ENCODE results near the gene MTA3. TPM values are rescaled to one million over a fixed set of nuclear protein-coding genes. Genes with fewer than 3 reads are reported as not detected.

Gene MTA3
- total RNA-seq, 4 donors from 2014 or later, result 25.6 to 89.1 (median 64.0) TPM

DNA sequence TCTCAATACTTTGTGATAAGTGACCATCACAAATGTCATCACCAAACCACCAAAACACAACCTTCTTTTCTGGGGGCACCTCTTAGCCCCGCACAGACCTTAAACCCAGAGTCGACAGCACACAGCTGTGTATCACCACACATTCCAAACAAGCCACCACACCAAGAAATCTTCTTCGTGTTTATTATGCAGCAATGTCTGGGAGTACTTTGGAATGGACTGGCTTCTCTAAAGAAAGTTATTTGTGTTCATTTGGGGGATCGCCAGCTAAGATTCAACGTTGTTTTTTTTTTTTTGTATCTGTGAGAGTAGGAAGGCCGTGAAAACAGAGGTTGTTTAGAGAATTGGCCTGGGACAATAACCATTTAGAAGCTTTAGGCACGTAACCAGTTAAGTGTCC, 1.1 kb upstream of the MTA3 start:
- Histone ChIP-seq H3K9me3 (no peaks in the 10 kb centered on the region), H3K4me3 (no peak overlapping the region), H3K27me3 (no peaks in the 10 kb centered on the region), H3K27ac (peak overlapping the region; percentile 96 to 97), H3K36me3 (no peaks in the 10 kb centered on the region), H3K4me1 (no peaks in the 10 kb centered on the region)
- DNase-seq, result no peak
- TF ChIP-seq, protein P1, sequence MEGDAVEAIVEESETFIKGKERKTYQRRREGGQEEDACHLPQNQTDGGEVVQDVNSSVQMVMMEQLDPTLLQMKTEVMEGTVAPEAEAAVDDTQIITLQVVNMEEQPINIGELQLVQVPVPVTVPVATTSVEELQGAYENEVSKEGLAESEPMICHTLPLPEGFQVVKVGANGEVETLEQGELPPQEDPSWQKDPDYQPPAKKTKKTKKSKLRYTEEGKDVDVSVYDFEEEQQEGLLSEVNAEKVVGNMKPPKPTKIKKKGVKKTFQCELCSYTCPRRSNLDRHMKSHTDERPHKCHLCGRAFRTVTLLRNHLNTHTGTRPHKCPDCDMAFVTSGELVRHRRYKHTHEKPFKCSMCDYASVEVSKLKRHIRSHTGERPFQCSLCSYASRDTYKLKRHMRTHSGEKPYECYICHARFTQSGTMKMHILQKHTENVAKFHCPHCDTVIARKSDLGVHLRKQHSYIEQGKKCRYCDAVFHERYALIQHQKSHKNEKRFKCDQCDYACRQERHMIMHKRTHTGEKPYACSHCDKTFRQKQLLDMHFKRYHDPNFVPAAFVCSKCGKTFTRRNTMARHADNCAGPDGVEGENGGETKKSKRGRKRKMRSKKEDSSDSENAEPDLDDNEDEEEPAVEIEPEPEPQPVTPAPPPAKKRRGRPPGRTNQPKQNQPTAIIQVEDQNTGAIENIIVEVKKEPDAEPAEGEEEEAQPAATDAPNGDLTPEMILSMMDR (IDR thresholded peaks at IDR 0.05), result no peak
- TF ChIP-seq POLR2A (IDR thresholded peaks at IDR 0.05), result no peak
- intact Hi-C loops (cut with DNase I; ENCODE audit: low total_unique reads), result no loop called here

DNA sequence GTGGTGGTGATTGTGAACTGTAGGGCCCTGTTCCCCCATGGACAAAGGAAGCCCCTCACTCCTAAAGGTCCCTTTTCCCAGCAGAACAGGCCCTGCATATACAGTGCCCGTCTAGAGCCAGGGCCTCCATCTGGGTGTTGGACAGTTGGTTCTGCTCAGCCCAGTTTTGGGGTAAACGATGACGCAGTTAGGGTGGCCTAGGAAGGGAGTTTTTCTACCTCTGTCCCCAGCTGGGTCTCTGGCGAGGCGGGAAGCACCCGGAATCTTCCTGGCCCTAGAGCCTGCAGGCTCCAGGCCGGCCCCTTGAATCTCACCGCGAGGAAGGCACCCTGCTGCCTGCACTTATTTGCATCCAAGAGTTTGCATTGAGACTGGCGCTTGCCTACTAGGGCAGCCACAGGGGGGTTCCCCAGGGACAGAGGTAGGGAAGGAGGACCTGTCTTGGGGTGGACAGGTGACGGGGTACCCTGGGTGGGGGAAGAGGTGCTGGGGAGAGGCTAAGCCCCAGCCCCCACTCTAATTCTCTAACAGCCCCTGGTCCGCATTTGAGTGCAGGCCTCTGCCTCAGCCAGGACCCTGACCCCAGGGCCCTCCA, 529 bp upstream of the MTA3 start:
- Histone ChIP-seq H3K9me3 (no peaks in the 10 kb centered on the region), H3K27me3 (no peaks in the 10 kb centered on the region), H3K4me1 (no peaks in the 10 kb centered on the region), H3K4me3 (peak overlapping the region; percentile 84 to 88), H3K27ac (peak overlapping the region; percentile 96 to 97), H3K36me3 (no peaks in the 10 kb centered on the region)
- intact Hi-C loops (cut with DNase I; ENCODE audit: low total_unique reads), result no loop called here
- TF ChIP-seq, protein P1 (IDR thresholded peaks at IDR 0.05), result no peak
- TF ChIP-seq POLR2A (IDR thresholded peaks at IDR 0.05), result no peak
- DNase-seq, result peak; percentile 37 to 46

DNA sequence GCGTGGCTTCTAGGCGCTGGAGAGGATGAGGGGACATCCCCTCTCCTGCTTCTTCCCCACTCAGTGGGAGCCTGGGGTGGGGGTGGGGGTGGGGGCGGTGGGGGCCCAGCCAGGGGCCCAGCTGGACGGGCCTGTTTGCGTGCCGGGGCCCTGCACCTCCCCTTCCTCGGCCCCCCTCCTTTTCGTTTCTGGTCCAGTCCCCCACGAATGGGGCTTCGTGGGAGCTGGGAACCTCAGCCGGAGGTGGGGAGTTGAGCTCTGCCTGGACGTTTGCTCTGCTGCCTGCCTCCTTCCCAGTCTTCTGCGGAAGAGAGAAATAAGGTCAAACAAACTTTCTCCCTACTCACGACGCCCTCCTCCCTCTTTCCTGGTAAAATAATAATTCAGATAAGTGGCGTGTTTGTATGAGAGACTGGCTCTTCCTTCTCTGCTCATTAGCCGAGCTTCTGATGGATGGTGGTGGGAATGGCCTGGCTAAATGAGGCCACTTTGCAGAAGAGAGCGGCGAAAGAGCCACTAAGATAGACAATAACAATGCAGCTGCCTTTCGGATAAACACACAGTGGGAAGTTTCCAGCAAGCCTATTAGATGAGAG, 782 bp downstream of the MTA3 start:
- peak; percentile 38 to 48 for DNase-seq
- intact Hi-C loops (cut with DNase I; ENCODE audit: low total_unique reads), result no loop called here
- Histone ChIP-seq H3K4me1 (no peaks in the 10 kb centered on the region), H3K9me3 (no peaks in the 10 kb centered on the region), H3K4me3 (peak overlapping the region; percentile 84 to 88), H3K27ac (peak overlapping the region; percentile 96 to 97), H3K27me3 (no peaks in the 10 kb centered on the region), H3K36me3 (no peaks in the 10 kb centered on the region)
- TF ChIP-seq, protein P1 (IDR thresholded peaks at IDR 0.05), result no peak

DNA sequence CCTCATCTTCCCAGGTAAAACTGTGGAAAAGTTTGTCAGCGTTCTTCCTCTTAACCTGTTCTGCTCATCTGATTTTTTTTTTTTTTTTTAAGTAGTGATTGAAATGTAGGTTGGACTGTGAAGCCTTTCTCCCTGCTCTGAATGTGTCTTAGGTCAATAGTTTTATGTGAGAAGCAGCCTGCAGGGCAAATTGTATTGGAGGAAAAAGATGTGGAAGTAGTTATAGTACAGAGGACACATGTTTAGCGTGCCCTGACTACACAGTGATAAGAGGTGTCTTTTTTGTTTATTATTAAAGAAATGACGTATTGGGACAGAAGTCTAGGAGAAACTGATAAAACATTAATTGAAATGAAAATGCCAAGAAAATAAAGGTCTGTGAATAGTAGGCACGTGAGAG, 1.5 kb downstream of the MTA3 start:
- Histone ChIP-seq H3K36me3 (no peaks in the 10 kb centered on the region), H3K4me1 (no peaks in the 10 kb centered on the region), H3K9me3 (no peaks in the 10 kb centered on the region), H3K27me3 (no peaks in the 10 kb centered on the region), H3K4me3 (peak overlapping the region; percentile 84 to 88), H3K27ac (peak overlapping the region; percentile 96 to 97)
- TF ChIP-seq, protein P1 (IDR thresholded peaks at IDR 0.05), result no peak
- no peak for TF ChIP-seq POLR2A (IDR thresholded peaks at IDR 0.05)
- intact Hi-C loops (cut with DNase I; ENCODE audit: low total_unique reads), result no loop called here
- DNase-seq, result no peak

DNA sequence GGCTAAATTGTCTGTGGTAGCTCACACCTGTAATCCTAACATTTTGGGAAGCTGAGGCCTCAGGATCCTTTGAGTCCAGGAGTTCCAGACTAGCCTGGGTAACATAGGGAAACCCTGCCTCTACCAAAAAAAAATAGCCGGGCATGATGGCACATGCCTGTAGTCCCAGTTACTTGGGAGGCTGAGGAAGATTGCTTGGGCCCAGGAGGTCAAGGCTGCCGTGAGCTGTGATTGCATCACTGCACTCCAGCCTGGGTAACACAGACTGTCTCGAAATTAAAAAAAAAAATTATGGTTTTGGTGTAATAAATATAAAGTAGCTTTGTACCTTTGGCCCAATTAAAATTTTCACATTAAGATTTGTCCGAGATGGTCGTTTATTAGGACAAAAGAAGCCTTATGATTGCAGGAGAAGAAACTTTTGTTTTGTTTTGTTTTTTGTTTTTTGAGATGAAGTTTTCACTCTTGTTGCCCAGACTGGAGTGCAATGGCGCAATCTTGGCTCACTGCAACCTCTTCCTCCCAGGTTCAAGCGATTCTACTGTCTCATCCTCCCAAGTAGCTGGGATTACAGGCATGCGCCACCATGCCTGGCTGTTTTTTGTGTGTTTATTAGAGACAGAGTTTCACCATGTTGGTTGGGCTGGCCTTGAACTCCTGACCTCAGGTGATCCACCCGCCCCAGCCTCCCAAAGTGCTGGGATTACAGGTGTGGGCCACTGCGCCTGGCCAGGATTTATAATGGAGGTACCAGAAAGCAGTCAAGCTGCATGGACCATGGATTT, 4.1 kb downstream of the MTA3 start:
- intact Hi-C loops (cut with DNase I; ENCODE audit: low total_unique reads), result no loop called here
- TF ChIP-seq, protein P1 (IDR thresholded peaks at IDR 0.05), result no peak
- TF ChIP-seq POLR2A (IDR thresholded peaks at IDR 0.05), result no peak
- H3K9me3 ChIP-seq, result no peaks in the 10 kb centered on the region
- H3K27me3 ChIP-seq, result no peaks in the 10 kb centered on the region
- DNase-seq, result no peak
- H3K27ac ChIP-seq, result no peak overlapping the region
- H3K4me3 ChIP-seq, result no peak overlapping the region
- no peaks in the 10 kb centered on the region for H3K36me3 ChIP-seq
- H3K4me1 ChIP-seq, result no peaks in the 10 kb centered on the region
